Cardiac muscle cell (in vitro differentiated cells and primary cell): ENCODE data around the gene ATP5F1E. TPM values are rescaled to one million over a fixed set of nuclear protein-coding genes. Genes with fewer than 3 reads are reported as not detected.
"Not testable (repeated sequence)": the region's sequence is repeated elsewhere in the genome, so short reads cannot be mapped to it uniquely, and the experiment has no call there.

Experiments used
- DNase-seq, 2 donors: peaks; one replicate each; pipeline versions ENCODE4 v3.0.0 to v3.0.0-alpha.2; 2010 to 2017; ENCODE audit warnings: low read depth in 1 of 2, low spot score in 1 of 2
- H3K27ac ChIP-seq: fragments of 200-600 bp; sonication (generic); 2 replicates; pipeline ENCODE4 v1.5.1; 2016
- H3K27me3 ChIP-seq: fragments of 200-600 bp; sonication (generic); 2 replicates; pipeline ENCODE4 v1.6.0; 2016; ENCODE audit warnings: control low read depth
- H3K36me3 ChIP-seq: fragments of 200-600 bp; sonication (generic); 2 replicates; pipeline ENCODE4 v1.5.1; 2016; ENCODE audit warnings: control low read depth
- H3K4me1 ChIP-seq: fragments of 200-600 bp; sonication (generic); 2 replicates; pipeline ENCODE4 v1.8.1; 2017; ENCODE audit warnings: low read depth, mild to moderate bottlenecking, mixed run types
- H3K4me3 ChIP-seq: fragments of 200-600 bp; sonication (generic); 2 replicates; pipeline ENCODE4 v1.5.1; 2016; ENCODE audit warnings: mild to moderate bottlenecking
- H3K9me3 ChIP-seq: fragments of 200-600 bp; sonication (generic); 2 replicates; pipeline ENCODE4 v1.5.1; 2017; ENCODE audit warnings: low read depth, mild to moderate bottlenecking, control low read depth
- polyA plus RNA-seq: library from polyadenylated mRNA; unstranded; fragments of >200 nt; fragmentation: Nextera tagmentation; extraction: Ambion mirVana; gene quantifications from 2 replicates; pipeline ENCODE4 v1.2.1, GENCODE V29; 2016
- total RNA-seq: library from RNA; depleted of rRNA; stranded (reverse); fragments of >200 nt; gene quantifications from 2 replicates; pipeline ENCODE4 v1.2.3, GENCODE V29; 2016
- TF ChIP-seq, protein P1 (sequence below): IDR thresholded peaks from 2 replicates; pipeline ENCODE4 v1.5.1; 2012; ENCODE audit warnings: low read depth, mild to moderate bottlenecking, low read length

Gene ATP5F1E
- total and polyA plus RNA-seq, 2 experiments from 2014 or later, result 17.9 to 281 TPM

GRCh38 chr20:59015812-59016711, 16.1 kb downstream of the ATP5F1E start:
- TF ChIP-seq, protein P1, sequence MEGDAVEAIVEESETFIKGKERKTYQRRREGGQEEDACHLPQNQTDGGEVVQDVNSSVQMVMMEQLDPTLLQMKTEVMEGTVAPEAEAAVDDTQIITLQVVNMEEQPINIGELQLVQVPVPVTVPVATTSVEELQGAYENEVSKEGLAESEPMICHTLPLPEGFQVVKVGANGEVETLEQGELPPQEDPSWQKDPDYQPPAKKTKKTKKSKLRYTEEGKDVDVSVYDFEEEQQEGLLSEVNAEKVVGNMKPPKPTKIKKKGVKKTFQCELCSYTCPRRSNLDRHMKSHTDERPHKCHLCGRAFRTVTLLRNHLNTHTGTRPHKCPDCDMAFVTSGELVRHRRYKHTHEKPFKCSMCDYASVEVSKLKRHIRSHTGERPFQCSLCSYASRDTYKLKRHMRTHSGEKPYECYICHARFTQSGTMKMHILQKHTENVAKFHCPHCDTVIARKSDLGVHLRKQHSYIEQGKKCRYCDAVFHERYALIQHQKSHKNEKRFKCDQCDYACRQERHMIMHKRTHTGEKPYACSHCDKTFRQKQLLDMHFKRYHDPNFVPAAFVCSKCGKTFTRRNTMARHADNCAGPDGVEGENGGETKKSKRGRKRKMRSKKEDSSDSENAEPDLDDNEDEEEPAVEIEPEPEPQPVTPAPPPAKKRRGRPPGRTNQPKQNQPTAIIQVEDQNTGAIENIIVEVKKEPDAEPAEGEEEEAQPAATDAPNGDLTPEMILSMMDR, result no peak
- peak in 1 of 2 donors; percentile 64 for DNase-seq

DNA sequence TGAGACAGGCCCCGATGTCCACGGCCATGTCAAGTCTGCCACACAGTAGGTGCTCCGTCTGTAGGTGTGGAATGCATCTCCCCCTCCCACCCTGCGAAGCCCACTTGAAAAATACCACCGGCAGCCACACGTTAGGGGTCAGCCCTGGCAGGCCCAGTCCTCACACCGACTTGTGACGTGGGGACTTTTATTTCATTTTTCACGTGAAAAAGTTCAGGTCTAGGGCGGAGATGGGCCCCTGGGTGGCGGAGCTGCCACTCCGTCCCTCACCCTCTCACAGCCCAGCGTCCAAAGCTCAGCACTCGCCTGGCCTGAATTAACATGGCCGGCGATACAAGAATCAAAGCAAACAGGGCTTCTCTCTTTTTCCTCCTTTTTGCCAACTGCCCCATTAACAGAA, 16.7 kb downstream of the ATP5F1E start:
- TF ChIP-seq, protein P1, result no peak
- Histone ChIP-seq H3K4me1 (peaks cover 29% of the 10 kb centered on the region), H3K4me3 (no peak overlapping the region), H3K36me3 (no peaks in the 10 kb centered on the region), H3K9me3 (no peaks in the 10 kb centered on the region), H3K27me3 (no peaks in the 10 kb centered on the region), H3K27ac (peak overlapping the region; percentile 54)
- DNase-seq, result no peak

More at GRCh38 chr20:59015812-59016711, 16.1 kb downstream of the ATP5F1E start:
- Histone ChIP-seq H3K4me1 (peaks cover 32% of the 10 kb centered on the region), H3K27me3 (no peaks in the 10 kb centered on the region), H3K27ac (no peak overlapping the region), H3K36me3 (no peaks in the 10 kb centered on the region), H3K9me3 (no peaks in the 10 kb centered on the region), H3K4me3 (no peak overlapping the region)

DNA sequence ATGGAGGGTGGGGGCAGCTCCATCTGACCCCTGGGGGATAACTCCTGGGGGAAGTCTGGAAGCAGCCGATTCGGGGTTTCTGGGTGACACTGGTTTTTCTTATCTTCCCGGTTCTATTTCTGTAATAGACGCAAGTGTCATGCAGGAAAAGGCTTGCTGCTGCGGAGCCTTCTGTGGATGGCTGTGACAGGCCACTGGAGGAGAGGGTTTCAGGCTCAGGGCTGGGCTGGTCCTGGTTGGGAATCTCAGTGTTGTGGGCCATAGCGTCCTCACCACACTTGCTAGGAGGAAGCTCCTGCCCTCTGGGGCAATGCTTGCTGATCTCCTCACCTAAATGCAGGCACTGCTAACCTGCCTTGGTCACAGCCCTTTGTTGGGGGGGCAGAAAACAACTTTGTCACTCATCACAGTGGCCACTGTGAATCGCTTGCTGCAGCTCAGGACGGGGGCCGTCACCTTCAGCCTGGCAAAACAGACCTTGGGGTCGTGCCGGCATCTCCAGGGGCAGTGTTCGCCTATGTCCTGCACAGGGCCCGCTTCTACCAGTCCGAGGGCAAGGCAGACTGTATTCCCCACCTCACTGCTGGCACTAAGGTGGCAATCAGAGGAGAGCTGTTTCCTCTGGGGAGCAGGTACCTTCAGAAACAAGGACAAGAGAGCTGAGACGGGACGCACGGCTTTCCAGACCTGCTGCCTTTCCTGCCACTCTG, 17.3 kb downstream of the ATP5F1E start:
- H3K27me3 ChIP-seq, result no peaks in the 10 kb centered on the region
- peak overlapping the region; percentile 54 for H3K27ac ChIP-seq
- H3K4me3 ChIP-seq, result no peak overlapping the region
- H3K36me3 ChIP-seq, result no peaks in the 10 kb centered on the region
- H3K9me3 ChIP-seq, result no peaks in the 10 kb centered on the region
- no peak for DNase-seq
- H3K4me1 ChIP-seq, result peaks cover 29% of the 10 kb centered on the region
- TF ChIP-seq, protein P1, result no peak

- H3K4me1 ChIP-seq, result peaks cover 29% of the 10 kb centered on the region
- H3K27me3 ChIP-seq, result no peaks in the 10 kb centered on the region
- no peak overlapping the region for H3K4me3 ChIP-seq
- H3K9me3 ChIP-seq, result no peaks in the 10 kb centered on the region
- peak overlapping the region; percentile 54 for H3K27ac ChIP-seq
- no peaks in the 10 kb centered on the region for H3K36me3 ChIP-seq
- DNase-seq, result peak in 1 of 2 donors; percentile 18
- TF ChIP-seq, protein P1, result no peak
Measured at GRCh38 chr20:59013959-59014608, 18.1 kb downstream of the ATP5F1E start.

DNA sequence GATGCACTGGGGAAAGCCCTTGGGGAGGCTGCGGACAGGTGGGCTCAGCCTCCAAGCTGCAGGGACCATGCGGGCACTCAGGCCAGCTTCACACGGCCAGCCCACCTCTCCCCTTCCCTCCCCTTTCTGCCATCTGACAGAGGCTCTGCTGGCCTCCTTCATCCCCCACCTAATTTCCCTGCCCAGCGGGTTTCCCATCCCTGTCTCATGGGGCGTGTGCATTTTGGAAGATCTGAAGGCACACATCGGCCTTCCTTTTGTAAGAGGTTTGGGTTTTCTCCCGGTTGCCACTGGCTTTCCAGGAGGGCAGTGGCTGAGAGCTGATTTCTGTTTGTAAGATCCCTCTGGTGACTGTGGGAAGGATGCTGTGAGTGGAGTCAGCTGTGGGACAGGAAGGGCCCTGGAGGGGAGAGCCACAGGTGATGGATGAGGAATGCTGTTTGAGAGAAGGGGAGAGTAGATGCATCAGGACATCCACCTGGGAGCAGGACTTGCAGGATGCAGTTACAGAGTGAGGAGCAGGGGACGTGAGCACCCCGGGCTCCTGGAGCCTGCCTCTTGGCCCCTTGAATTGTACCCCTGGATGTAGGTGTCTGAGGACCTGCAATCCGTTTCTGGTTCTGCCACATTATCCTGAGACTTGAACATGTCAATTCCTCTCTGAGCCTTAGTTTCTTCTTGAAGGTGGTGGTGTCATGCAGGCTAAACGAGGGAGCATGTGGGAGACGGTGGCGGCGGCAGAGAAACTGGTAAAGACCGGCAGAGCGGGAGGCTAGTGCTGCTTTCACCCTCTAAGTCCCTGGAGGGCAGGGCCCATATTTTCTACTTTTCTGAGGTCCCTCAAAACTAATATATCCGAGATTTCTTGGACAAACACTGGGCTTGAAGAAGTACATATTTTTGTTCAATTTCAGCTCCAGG, 18.8 kb downstream of the ATP5F1E start:
- H3K27me3 ChIP-seq, result no peaks in the 10 kb centered on the region
- H3K36me3 ChIP-seq, result no peaks in the 10 kb centered on the region
- peaks cover 29% of the 10 kb centered on the region for H3K4me1 ChIP-seq
- H3K9me3 ChIP-seq, result no peaks in the 10 kb centered on the region
- no peak for DNase-seq
- TF ChIP-seq, protein P1, result no peak
- H3K4me3 ChIP-seq, result no peak overlapping the region
- H3K27ac ChIP-seq, result no peak overlapping the region

DNA sequence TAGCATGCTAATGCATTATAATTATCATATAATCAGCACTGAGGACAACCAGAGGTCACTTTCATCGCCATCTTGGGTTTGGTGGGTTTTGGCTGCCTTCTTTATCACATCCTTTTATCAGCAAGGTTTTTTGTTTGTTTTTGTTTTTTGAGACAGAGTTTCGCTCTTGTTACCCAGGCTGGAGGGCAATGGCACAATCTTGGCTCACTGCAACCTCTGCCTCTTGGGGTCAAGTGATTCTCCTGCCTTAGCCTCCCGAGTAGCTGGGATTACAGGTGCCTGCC, 20.3 kb downstream of the ATP5F1E start:
- H3K4me3 ChIP-seq, DNase-seq, H3K27ac ChIP-seq: not testable (repeated sequence)

More for the DNA sequence above, 20.3 kb downstream of the ATP5F1E start:
- peaks cover 26% of the 10 kb centered on the region for H3K4me1 ChIP-seq
- not testable (repeated sequence) for H3K36me3 ChIP-seq, H3K9me3 ChIP-seq, H3K27me3 ChIP-seq
